AG08396 (cell line): ENCODE measurements around the gene NGLY1.

Experiments
- DNase-seq: peaks from one replicate; pipeline ENCODE4 v3.0.0; 2012; ENCODE audit warnings: low spot score, mixed read lengths

NGLY1 gene

DNA sequence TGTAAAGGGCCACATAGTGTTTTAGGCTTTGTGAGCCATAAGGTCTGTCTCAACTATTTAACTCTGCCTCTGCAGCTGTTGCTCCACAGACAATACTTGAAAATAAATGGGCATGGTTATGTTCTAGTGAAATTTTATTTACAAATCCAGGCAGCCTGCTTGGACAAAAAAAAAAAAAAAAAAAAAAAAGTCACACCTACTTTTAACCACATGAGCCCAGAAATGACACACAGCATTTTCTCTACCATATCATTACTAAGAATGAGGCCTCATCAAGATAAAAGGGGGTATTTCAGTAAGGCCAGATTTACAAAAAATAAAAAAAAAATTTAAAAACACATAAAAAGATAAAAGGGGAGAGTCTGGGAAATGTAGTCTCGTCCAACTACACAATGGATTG, 1.7 kb upstream of the NGLY1 start:
- DNase-seq, result no peak

DNA sequence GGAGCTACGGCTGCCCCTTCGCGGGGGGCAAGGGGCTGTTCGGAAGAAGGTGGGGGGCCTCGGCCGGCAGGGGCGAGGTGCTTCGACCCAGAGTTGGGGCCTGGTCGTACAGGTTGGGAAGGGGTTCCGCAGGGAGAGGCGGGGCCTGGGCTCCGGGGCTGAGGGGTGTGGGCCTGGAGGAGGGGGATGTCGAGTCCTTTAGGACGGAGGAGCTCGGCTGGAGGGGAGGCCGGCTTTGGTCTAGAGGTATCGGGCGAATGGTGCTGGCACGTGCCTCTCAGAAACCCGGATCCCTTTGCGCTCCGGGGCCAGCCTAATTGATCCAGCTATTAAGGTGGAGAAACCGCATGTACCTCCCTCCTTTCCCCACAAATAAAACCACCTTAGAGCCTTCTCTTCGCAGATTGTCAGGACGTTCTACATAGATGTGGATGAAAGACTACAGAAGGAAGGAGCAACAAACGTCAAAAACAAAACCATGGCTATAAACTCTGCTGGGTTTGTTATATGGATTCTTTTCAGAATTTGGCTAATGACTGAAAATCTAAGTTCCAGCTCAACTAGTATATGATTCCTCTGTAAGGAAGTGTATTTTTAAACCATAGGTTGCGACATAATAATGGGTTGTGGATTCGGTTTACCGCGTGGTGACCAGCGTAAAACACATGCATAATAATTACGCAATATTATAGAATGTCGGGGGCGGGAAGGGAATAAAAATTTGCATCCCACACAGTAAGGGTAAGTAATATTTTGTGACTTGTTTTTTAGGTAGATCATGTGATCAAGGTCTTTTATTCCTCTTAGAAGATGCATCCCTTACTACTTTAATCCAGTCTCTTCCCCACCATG, 644 bp upstream of the NGLY1 start:
- peak; percentile 41 for DNase-seq

DNA sequence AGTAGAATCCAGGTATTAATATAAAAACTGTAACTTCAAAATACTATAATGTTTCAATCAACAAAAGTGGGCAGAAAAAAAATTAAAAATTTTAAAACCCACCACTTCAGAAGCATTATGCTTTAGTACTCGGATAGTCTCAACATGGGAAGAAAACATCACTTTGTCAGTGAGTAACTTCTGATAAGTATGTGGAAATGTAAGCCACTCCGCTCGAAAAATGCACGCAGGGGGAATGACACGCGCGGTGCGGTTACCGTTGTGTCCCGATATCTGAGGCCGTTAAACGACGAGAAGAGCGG, 656 bp downstream of the NGLY1 start:
- DNase-seq, result no peak

DNA sequence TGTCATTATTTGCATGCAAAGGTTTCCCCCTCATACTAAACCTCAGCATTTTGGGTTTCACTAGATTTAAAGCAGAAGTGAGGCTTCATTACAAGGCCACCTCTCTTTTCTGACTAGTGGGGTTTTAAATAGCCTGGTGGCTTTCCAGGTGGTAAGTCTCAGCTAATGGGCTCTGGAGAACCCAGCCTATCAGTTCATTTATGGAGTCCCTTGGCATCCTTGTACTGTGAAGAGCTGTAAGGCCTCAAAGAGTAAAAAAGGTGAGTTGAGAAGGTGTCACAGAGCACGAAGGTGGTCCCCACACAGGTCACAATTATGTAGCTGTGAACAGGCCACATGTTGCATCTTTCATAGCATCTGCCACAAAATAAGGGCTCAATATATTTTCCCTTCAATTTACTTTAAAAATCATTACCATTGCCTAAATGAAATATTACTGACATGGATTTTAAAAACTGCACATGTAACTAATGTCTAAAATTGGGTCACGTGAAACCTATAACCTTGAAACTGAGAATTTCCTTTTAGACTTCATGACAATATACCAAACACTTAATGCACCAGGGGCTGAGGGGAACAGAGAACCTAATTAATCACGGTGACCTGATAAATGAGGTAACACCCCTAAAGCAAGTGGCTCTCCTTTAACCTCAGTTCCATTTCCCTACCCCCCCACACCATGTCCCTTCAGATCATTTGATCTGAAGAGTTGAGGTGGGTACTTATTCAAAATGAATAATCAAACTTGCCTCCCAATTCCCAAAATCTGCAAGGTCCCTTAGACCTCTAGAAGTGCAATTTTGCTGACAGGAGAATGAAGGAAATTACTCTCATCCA, 1.3 kb downstream of the NGLY1 start:
- DNase-seq, result no peak

DNA sequence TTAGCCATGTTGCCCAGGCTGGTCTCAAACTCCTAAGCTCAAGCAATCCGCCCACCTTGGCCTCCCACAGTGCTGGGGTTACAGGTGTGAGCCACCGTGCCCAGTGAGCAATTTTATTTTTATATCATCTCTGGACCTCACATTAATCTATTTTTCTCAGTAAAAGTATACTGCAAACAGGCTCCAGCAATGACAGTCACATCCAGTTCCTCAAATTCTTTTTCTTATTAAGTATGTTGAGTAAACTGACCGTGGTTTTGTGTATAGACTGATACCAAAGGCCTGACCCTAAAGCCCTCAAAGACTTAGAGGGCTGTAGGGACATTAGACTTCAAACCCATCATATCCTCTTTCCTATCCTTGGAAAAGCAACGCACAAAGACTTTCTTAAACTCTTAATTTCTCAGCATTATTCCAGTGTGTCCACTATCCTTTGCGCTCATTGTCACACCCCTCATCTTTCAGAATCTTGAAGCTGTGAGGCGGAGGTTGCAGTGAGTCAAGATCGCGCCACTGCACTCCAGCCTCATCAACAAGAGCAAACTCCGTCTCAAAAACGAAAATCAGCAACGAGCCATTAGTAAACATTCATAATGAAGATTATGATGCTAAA, 2.0 kb downstream of the NGLY1 start:
- no peak for DNase-seq

DNA sequence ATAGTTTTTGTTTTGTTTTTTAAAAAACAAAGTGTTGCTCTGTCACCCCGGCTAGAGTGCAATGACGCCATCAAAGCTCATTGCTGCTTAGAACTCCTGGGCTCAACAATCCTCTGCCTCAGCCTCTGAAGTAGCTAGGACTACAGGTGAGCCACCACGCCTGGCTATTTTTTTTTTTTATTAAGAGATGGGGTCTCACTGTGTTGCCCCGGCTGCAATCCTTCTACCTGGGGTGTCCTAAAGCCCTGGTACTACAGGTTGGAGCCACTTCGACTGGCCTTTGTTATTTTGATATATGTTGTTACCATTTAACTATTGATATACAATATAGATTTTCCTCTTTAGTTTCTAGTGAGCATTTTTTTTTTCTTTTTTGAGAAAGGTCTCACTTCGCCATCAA, 2.6 kb downstream of the NGLY1 start:
- no peak for DNase-seq

DNA sequence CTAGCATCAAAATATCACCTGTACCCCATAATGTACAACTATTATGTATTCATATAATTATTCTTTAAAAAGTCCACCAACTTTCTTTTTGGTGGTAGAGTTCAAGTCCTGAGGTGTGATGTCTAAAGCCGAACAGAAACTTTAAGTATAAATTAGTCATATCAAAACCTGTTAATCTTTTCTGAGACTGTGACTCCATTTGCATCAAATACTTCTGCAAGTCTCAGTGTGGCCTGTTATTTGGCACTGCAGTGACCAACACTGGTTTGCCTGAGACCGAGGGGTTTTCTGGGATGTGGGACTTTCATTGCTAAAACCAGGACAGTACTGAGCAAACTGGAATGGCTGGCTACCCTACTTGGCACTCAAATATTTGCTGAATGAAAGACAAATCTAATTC, 7.3 kb downstream of the NGLY1 start:
- DNase-seq, result no peak

DNA sequence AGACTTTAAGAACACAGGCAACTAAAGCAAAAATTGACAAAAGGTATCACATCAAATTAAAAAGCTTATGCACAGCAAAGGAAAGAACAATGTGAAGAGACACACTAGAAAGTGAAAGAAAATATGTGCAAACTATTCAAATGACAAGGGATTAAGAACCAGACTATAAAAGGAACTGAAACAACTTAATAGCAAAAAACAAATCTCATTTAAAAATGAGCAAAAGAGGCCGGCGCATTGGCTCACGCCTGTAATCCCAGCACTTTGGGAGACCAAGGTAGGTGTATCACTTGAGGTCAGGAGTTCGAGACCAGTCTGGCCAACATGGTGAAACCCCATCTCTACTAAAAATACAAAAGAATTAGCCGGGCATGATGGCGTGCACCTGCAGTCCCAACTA, 14.4 kb downstream of the NGLY1 start:
- no peak for DNase-seq

DNA sequence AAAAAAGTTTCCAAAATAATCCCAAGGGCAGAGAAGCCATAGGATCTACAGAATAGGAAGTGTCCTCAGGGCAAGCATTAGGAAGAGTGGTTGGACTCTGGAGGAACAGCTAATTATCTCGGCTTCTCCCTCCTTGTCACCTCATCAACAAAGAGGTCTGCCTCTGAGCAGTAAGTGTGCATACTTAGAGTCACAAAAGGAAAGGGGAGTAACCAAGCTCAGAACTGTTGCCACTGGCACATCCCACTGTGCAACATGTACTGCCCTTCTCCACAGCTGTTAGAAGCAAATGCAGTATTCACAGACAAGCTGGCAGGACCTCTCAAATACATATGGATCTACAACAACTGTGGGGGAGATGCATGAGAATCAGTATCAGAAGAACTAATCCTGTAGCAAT, 31.5 kb downstream of the NGLY1 start:
- DNase-seq, result no peak

DNA sequence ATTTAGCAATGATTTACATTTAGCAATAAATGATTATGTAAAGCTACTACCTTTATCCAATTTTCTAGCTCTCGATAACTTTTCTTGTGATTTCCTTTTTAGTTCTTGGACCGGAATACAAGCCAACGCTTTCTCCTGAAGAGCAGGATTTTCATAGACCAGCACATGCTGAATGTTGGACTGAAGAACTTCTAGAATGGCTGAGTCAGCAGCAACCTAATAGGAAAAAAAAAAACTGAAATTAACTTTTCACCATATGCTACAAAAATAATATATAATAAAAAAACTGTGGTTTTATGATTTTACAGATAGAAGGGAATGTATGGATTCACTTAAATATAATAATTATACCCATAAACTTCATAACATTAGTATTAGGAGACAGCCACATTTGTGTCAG, 32.2 kb downstream of the NGLY1 start:
- DNase-seq, result no peak

DNA sequence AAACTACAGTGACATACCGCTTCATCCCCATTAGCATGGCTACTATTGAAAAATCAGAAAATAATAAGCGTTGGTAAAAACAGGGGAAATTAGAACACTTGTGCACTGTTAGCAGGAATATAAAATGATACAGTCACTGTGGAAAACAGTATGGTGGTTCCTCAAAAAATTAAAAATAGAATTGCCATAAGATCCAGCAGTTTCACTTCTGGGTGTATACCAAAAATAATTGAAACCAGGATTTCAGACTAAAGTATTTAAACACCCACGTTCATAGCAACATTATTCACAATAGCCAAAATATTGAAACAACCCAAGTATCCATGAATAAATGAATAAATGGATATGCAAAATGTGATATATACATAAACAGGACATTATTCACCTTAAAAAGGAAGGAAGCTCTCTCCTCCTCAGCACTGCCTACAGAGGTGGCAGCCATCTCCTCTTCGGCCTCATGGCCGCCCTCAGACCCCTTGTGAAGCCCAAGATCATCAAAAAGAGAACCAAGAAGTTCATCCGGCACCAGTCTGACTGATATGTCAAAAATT, 34.1 kb downstream of the NGLY1 start:
- DNase-seq, result no peak

DNA sequence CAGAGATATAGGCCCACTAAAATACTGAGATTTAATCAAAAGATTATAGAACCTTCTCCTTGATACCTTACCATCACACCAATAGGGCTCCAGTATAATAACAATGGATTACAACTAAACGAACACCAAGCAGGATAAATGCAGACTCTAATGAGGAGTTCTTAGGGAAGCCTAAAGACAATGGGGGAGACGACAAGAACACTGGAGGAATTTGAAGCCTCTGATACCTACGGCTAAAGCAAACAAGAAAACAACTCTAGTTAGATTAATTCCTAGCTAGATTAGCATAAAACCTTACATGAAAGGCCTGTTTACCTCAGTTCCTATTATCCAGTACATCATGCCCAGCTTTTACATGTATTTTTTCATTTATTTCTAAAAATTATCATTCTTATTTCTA, 35.1 kb downstream of the NGLY1 start:
- no peak for DNase-seq

DNA sequence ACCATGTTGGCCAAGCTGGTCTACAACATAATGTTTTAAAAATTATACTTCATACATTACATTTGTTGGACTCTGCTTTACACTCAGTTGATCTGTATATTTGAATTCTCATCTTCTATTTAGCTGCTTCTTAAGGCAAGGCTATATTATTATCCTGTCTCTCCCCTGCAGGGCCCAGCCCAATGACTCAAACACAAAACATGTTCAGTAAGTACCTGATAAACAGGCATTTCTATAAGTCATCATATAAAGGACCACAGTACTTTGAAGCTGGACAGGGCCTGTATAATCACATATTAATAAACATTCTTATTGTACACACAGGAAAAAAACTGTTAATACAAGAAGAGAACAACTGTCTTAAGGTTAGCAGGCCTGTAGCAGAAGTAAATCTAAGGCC, 36.2 kb downstream of the NGLY1 start:
- DNase-seq, result no peak

DNA sequence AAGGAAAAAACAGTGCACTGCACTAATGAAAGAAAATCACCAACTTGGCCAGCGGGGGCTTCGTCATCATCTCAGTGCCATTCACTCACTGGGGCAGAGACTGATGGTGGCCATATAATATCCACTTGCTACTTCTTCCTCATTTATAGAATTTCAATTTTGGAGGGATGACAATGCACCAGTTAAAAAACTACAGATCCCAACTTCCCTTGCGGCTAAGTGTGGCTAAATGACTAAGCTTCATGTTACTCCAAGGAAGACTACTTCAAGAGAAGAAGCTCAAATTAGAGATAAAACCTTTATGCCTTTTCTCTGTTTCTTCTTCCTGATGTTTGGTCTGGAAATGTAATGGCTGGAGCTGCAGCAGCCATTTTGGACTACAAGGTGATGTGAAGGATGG, 38.8 kb downstream of the NGLY1 start:
- DNase-seq, result no peak

DNA sequence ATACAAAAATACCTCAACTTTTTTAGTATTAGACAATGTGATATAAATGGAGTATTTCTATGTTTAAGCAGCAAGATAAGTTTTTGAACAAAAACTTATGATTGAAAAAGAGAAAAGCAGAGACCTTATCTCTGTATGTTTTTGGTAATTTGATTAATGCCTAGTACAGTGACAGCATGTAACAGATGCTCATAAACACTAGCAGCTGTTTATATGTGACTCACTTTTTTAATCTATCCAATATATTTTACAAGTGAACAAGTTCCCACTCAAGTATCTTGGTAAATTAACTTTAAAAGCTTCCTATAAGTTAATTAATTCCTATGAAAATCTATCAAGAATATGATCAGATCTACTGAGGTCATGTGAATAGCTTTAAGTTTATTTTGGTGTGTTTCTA, 55.1 kb downstream of the NGLY1 start:
- DNase-seq, result no peak

DNA sequence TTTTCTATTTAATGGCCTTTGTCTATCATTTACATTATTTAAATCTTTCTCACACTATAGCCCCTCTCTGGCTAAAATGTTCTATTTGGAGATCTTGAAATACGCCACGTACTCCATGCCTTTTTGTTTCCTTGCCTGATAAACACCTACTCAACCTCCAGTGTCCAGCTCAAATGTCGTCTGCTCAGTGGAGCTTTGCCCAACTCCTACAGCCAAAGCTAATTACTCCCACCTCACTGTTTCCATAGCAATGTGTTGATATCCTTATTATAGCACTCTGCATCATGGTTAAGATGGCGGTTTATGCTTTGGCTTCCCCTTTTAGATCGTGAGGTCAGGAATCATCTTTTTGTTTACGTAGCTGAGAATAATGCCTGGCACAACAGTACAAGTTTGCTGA, 55.9 kb downstream of the NGLY1 start:
- no peak for DNase-seq

DNA sequence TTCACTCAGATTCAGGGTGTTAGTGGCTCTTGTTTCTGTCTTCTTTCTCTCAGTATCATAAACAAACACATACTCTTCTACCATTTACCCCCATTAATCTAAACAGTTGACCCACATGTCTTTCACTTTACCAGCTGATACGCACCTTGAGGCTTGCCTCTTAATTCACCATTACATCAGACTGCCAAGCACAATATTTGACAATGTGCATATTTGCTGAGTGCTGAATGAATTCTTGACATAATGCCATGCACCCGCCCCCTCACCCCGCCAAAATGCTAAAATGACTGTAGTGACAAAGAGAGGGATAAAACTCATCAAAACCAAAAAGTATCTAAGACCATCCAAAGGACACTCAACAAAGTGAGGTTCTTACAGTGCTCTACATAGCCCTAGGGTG, 57.4 kb downstream of the NGLY1 start:
- peak; percentile 3 for DNase-seq

DNA sequence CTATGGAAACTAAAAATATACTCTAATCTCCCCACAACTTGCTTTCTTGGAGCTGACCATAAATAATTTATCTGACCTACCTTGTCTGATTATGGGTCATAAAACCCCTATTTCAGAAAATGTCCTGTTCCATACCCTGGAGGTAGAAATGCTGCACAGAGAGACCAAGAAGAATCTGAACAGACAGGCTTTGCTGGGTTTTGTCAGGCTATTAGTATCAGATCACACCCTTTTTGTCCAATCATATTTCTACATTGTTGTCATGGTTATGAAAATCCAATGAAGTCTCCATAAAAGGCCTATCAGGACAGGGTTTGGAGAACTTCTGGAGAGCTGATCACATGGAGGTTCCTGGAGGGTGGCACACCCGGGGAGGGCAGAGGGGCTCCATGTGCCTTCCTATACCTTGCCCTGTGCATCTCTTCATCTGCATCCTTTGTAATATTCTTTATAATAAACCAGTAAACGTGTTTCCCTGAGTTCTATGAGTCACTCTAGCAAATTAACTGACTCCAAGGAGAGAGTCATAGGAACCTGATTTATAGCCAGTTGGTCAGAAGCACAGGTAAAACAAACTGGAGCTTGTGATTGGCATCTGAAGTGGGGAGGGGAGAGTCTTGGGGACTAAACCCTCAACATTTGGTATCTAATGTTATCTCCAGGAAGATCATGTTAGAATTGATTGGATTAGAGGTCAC, 58.1 kb downstream of the NGLY1 start:
- no peak for DNase-seq

DNA sequence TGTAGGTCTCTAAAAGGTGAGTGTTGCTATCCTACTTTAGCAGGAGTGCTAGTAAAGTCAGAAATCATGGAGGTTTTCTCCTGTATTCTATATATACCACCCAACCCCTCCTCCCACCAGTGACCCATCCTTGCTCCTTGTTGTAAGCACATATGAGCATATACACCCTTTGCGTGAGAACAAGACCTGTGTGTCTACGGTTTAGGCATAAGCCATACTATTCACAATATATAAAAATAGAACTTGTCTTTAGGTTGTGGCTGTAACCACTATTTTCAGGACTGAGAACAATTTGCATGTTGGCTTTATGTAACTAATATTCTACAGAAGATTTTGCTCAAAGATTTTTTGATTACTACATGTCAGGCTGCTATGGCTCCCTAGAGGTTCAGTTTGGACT, 59.4 kb downstream of the NGLY1 start:
- DNase-seq, result no peak

DNA sequence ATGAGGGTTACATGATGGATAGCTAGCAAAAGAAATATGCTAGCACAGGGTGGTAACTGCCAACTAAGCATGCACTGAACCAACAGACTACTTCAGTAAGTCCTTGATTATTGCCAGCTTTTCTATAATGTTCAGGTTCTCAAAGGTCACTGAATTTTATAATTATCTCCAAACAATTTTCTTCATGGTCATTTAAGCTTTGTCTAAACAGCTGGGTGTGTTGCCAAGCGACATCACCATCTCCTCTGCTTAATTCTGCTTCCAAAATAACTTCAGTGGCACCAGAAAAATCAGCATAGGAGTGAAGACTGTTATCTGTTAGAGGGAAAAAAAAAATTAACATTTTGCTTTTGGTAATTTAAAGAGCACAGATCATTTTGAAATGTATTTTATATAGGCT, 63.9 kb downstream of the NGLY1 start:
- DNase-seq, result no peak

DNA sequence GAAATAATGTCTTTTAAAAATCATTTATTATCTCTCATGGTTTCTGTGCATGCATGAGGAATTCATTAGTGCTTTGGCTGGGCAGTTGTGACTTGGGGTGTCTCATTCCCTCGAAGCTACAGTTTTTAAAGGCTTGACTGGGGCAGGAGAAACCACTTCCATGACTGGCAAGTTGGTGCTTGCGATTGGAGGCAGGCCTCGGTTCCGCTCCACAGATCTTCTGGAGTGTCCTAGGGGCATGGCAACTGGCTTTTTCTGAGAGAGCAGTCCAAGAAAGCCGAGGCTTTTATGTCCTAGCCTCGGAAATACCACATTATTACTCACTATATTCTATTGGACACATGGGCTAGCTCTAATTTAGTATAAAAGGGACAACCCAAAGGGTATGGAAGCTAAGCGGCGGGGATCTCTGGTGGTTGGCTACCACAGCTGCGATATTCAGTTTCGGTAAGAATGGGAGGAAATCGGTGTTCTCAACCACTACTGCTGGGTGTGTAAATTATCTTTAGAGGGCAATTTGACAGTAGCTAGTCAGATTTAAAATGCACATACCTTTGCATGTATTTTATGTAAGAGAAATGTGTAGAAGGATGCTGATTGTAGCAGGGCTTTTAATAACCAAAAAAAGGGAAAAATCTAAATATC, 69.8 kb downstream of the NGLY1 start:
- DNase-seq, result no peak

DNA sequence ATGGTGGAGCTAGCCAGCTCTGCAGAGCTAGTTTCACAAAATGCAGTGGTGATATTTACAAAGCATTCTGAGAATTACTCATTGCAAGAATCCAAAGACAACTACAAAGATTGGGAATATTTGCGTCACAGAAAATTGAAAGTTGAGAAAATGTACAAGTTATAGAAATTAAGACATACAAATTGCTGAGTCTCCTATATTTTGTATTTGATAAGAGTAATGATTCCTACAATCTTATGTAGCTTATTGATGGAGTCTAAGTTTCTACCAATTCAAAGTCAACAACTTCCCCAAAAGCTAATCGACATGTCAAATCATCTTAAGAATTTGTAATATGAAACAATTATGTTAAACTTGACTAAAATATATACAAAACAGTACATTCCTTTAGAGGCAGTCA, 72.2 kb downstream of the NGLY1 start:
- no peak for DNase-seq
